K562 (cell line): ENCODE measurements around the gene SRM. TPM values are rescaled to one million over a fixed set of nuclear protein-coding genes. Genes with fewer than 3 reads are reported as not detected.

Experiments used
- BRCA1 ChIP-seq, 2 experiments: fragments of 450-650 bp in 1 of 2; sonication (generic) in 1 of 2; formaldehyde crosslinking in 1 of 2; IDR thresholded peaks; 2 replicates each; pipeline versions ENCODE4 v1.5.0 to v1.6.1; 2017 to 2020; ENCODE audit warnings: mild to moderate bottlenecking in 1 of 2, missing genetic modification reagents in 1 of 2
- MECOM ChIP-seq: fragments of 250-450 bp; sonication (Bioruptor Pico); IDR thresholded peaks from 2 replicates; pipeline ENCODE4 v1.8.0; 2022; ENCODE audit warnings: inconsistent platforms
- SMC3 ChIP-seq: conservative IDR thresholded peaks from 2 replicates; pipeline ENCODE4 v1.6.1; 2011; ENCODE audit warnings: low read depth, low read length, improper control_type of control experiment; ENCODE audit not compliant: insufficient read depth
- YBX1 ChIP-seq: fragments of 450-650 bp; IDR thresholded peaks from 2 replicates; pipeline ENCODE4 v1.7.1; 2016; ENCODE audit warnings: mild to moderate bottlenecking
- ZBTB7A ChIP-seq: IDR thresholded peaks from 2 replicates; pipeline ENCODE4 v1.6.1; 2011; ENCODE audit warnings: low read depth, mild to moderate bottlenecking, low read length, moderate library complexity, borderline replicate concordance; ENCODE audit not compliant: control insufficient read depth
- ZNF444 ChIP-seq: fragments of 250-450 bp; sonication (Bioruptor Pico); IDR thresholded peaks from 2 replicates; pipeline ENCODE4 v1.4.0; 2020; ENCODE audit warnings: mild to moderate bottlenecking, moderate library complexity
- ZNF583 ChIP-seq: fragments of 250-450 bp; sonication (Bioruptor Pico); IDR thresholded peaks from 2 replicates; pipeline ENCODE4 v1.4.0; 2020
- ZNF766 ChIP-seq: fragments of 200-800 bp; sonication (Bioruptor generic); conservative IDR thresholded peaks from 2 replicates; pipeline ENCODE4 v1.6.1; 2016; ENCODE audit warnings: missing genetic modification characterization, missing compliant biosample characterization
- polyA plus RNA-seq, 8 experiments: library from polyadenylated mRNA; depleted of rRNA in 4 of 8; stranded (reverse) in 5 of 8; unstranded in 3 of 8; fragments of >200 nt; fragmentation: Nextera tagmentation in 2 of 8; fragmentation: Illumina TruSeq in 1 of 8; extraction: Ambion mirVana in 2 of 8; extraction: Trizol in 1 of 8; gene quantifications; 2 replicates each; pipeline versions ENCODE4 v1.2.1 to v1.2.3, GENCODE V29; 2011 to 2014; ENCODE audit warnings: inconsistent platforms in 1 of 8, missing spikeins in 1 of 8
- total RNA-seq, 7 experiments: library from RNA; depleted of rRNA in 6 of 7; stranded (reverse); fragments of >200 nt in 6 of 7; fragmentation: Illumina TruSeq in 2 of 7; extraction: Trizol in 2 of 7; gene quantifications; 2 replicates each; pipeline versions ENCODE4 v1.2.1 to v1.2.3, GENCODE V29; 2011 to 2021; ENCODE audit warnings: low replicate concordance in 1 of 7
- TF ChIP-seq, protein P1 (sequence below): fragments of 250-450 bp; sonication (Bioruptor Pico); IDR thresholded peaks from 2 replicates; pipeline ENCODE4 v1.5.0; 2021; ENCODE audit warnings: mild to moderate bottlenecking, borderline replicate concordance
- TF ChIP-seq, protein P2 (sequence below): fragments of 250-450 bp; sonication (Bioruptor Pico); IDR thresholded peaks from 2 replicates; pipeline ENCODE4 v1.8.0; 2022; ENCODE audit warnings: moderate library complexity, mild to moderate bottlenecking, inconsistent platforms

Gene SRM
- total and polyA plus RNA-seq, 9 of the 15 experiments (the other 6 are each of a cell fraction or from before 2014, with no cell fraction given), result 23.9 to 373 (median 82.5) TPM

DNA sequence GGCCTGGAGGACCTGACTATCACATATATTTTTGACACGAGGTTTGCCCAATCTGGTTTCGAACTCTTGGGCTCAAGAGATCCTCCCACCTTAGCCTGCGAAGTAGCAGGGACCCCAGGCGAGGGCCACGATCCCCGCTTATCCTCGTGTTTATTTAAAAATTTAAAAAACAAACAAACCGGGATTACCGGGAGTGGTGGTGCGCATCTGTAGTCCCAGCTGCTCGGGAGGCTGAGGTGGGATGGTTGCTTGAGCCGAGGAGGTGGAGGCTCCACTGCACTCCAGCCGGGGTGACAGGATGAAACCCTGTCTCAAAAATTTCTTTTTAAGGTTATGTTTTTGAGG, 40.3 kb upstream of the SRM start (continued):
- TF ChIP-seq, protein P1, sequence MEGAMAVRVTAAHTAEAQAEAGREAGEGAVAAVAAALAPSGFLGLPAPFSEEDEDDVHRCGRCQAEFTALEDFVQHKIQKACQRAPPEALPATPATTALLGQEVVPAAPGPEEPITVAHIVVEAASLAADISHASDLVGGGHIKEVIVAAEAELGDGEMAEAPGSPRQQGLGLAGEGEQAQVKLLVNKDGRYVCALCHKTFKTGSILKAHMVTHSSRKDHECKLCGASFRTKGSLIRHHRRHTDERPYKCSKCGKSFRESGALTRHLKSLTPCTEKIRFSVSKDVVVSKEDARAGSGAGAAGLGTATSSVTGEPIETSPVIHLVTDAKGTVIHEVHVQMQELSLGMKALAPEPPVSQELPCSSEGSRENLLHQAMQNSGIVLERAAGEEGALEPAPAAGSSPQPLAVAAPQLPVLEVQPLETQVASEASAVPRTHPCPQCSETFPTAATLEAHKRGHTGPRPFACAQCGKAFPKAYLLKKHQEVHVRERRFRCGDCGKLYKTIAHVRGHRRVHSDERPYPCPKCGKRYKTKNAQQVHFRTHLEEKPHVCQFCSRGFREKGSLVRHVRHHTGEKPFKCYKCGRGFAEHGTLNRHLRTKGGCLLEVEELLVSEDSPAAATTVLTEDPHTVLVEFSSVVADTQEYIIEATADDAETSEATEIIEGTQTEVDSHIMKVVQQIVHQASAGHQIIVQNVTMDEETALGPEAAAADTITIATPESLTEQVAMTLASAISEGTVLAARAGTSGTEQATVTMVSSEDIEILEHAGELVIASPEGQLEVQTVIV, result 0 out of 2 replicates have a peak, but pooled peaks have one; percentile 15
- no peak for TF ChIP-seq SMC3
- no peak for TF ChIP-seq ZBTB7A
- 0 out of 2 replicates have a peak, but pooled peaks have one; percentile 32 for TF ChIP-seq ZNF444 (CRISPR knock-in tag)
- TF ChIP-seq, protein P2, sequence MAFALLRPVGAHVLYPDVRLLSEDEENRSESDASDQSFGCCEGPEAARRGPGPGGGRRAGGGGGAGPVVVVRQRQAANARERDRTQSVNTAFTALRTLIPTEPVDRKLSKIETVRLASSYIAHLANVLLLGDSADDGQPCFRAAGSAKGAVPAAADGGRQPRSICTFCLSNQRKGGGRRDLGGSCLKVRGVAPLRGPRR, result no peak
- TF ChIP-seq MECOM (CRISPR knock-in tag), result 0 out of 2 replicates have a peak, but pooled peaks have one; percentile 5
- no peak for TF ChIP-seq YBX1
- no peak for TF ChIP-seq ZNF766
- no peak for TF ChIP-seq BRCA1 (IDR thresholded peaks at IDR 0.05)
- TF ChIP-seq BRCA1 (CRISPR knock-in tag; IDR thresholded peaks at IDR 0.05), result no peak
- TF ChIP-seq ZNF583, result no peak
